NCI-H2196 treated with DMSO at 0.1 percent for 48 hours (cell line): ENCODE results near the gene RBBP5.
"Not testable (repeated sequence)": the region's sequence is repeated elsewhere in the genome, so short reads cannot be mapped to it uniquely, and the experiment has no call there.

Experiments
- DNase-seq: peaks from one replicate; lab custom pipeline; 2025; ENCODE audit not compliant: unreplicated experiment; lab: John Stamatoyannopoulos, UW

The RBBP5 gene

GRCh38 chr1:205121660-205122488, at the start of gene RBBP5:
TSS of gene RBBP5 (minus strand) at chr1:205121978. CDS start at chr1:205121873, 105 bp downstream.
- DNase-seq, result peak; percentile 90

GRCh38 chr1:205171369-205171768, 49.6 kb upstream of the RBBP5 start:
- DNase-seq, result no peak

- DNase-seq, result no peak
These were observed 48.9 kb upstream of the RBBP5 start for GRCh38 chr1:205170532-205171269.

GRCh38 chr1:205169248-205169647, 47.5 kb upstream of the RBBP5 start:
- DNase-seq, result no peak

GRCh38 chr1:205168291-205168690, 46.5 kb upstream of the RBBP5 start:
- no peak for DNase-seq

- no peak for DNase-seq
These were observed 40.5 kb upstream of the RBBP5 start for GRCh38 chr1:205162301-205162700.

- no peak for DNase-seq
These were observed 39.3 kb upstream of the RBBP5 start for GRCh38 chr1:205161076-205161475.

- no peak for DNase-seq
These were observed 36.4 kb upstream of the RBBP5 start for GRCh38 chr1:205158048-205158616.

- DNase-seq, result not testable (repeated sequence)
These were observed 34.0 kb upstream of the RBBP5 start for GRCh38 chr1:205155665-205156377.

GRCh38 chr1:205152505-205152904, 30.7 kb upstream of the RBBP5 start:
- DNase-seq, result no peak

GRCh38 chr1:205150651-205151428, 29.1 kb upstream of the RBBP5 start:
- DNase-seq, result no peak

GRCh38 chr1:205147191-205147835, 25.5 kb upstream of the RBBP5 start:
- no peak for DNase-seq

- DNase-seq, result no peak
These were observed 23.0 kb upstream of the RBBP5 start for GRCh38 chr1:205144751-205145150.

- no peak for DNase-seq
These were observed 22.4 kb upstream of the RBBP5 start for GRCh38 chr1:205144046-205144720.

GRCh38 chr1:205142102-205142469, 20.3 kb upstream of the RBBP5 start:
- no peak for DNase-seq

- DNase-seq, result peak; percentile 57
These were observed 19.7 kb upstream of the RBBP5 start for GRCh38 chr1:205141236-205142101.

- no peak for DNase-seq
These were observed 18.3 kb upstream of the RBBP5 start for GRCh38 chr1:205140113-205140512.

GRCh38 chr1:205137901-205138300, 16.1 kb upstream of the RBBP5 start:
- DNase-seq, result no peak

GRCh38 chr1:205133287-205133686, 11.5 kb upstream of the RBBP5 start:
- DNase-seq, result no peak
